ENCODE measurements around the gene AIF1L. TPM values are rescaled to one million over a fixed set of nuclear protein-coding genes. Genes with fewer than 3 reads are reported as not detected.

The AIF1L gene
- polyA plus RNA-seq, 3 donors, result not detected

DNA sequence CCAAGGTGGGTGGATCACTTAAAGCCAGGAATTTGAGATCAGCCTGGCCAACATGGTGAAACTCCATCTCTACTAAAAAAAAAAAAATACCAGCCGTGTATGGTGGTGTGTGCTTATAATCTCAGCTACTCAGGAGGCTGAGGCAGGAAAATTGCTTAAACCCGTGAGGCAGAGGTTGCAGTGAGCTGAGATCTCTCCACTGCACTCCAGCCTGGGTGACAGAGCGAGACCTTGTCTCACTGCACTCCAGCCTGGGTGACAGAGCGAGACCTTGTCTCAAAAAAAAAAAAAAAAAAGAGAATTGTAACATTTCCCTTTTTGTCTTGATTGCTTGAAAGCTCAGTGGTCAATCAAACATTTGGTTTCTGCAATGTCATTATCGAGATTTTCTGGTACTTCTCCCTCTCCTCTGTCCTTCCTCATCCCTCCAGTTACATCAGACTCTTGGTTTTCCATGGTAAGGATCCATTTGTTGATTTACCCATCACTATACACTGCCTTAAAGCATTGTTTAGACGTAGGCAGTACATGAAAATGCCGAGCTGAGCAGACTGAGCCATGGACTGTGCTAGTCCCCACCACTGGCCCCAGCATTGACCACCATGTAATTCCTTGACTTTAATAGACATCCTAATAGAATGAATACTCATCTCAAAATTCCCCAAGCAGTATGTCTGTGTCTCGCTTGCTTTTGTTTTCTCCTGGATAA lies 11.5 kb upstream of the AIF1L start:
- no peak overlapping the region for H3K4me3 Mint-ChIP-seq
- no peaks in the 10 kb centered on the region for H3K36me3 Mint-ChIP-seq
- no peak overlapping the region for H3K27ac Mint-ChIP-seq
- H3K9me3 Mint-ChIP-seq, result no peaks in the 10 kb centered on the region
- Histone ChIP-seq H3K4me1 (ENCODE audit: control insufficient read depth in 1 of 2, insufficient read depth in 2 of 2, low read length in 2 of 2) (no peaks in the 10 kb centered on the region), H3K4me3 (replicated peaks in 1 of 3; ENCODE audit: low read depth in 2 of 3, low read length in 3 of 3) (no peak overlapping the region), H3K27ac (ENCODE audit: low read depth in 1 of 2, low read length in 2 of 2) (no peak overlapping the region), H4K20me1 (ENCODE audit: insufficient read depth, low read length) (no peaks in the 10 kb centered on the region), H3K9ac (ENCODE audit: insufficient read depth, low read length, poor library complexity, severe bottlenecking) (no peak overlapping the region), H3K27me3 (ENCODE audit: control insufficient read depth in 2 of 2, insufficient read depth in 2 of 2, low read length in 2 of 2) (no peaks in the 10 kb centered on the region), H3K79me2 (ENCODE audit: insufficient read depth, low read length) (no peaks in the 10 kb centered on the region), H3K9me3 (replicated peaks in 1 of 2; ENCODE audit: control insufficient read depth in 1 of 2, insufficient read depth in 1 of 2, low read length in 2 of 2) (no peaks in the 10 kb centered on the region), H3K4me2 (replicated peaks; ENCODE audit: extremely low read depth, low read length, poor library complexity, severe bottlenecking) (no peak overlapping the region), H2AFZ (ENCODE audit: insufficient read depth, low read depth, low read length, poor library complexity, severe bottlenecking) (no peak overlapping the region), H3K36me3 (replicated peaks in 1 of 2; ENCODE audit: control insufficient read depth in 1 of 2, insufficient read depth in 2 of 2, low read length in 2 of 2) (no peaks in the 10 kb centered on the region)
- peaks cover 4% of the 10 kb centered on the region for H3K4me1 Mint-ChIP-seq
- 82% methylated on average over 2 of the region's 8 CpGs for WGBS (ENCODE audit: insufficient coverage)
- intact Hi-C loops (cut with micrococcal nuclease), result no loop called here
- TF ChIP-seq, protein P1, sequence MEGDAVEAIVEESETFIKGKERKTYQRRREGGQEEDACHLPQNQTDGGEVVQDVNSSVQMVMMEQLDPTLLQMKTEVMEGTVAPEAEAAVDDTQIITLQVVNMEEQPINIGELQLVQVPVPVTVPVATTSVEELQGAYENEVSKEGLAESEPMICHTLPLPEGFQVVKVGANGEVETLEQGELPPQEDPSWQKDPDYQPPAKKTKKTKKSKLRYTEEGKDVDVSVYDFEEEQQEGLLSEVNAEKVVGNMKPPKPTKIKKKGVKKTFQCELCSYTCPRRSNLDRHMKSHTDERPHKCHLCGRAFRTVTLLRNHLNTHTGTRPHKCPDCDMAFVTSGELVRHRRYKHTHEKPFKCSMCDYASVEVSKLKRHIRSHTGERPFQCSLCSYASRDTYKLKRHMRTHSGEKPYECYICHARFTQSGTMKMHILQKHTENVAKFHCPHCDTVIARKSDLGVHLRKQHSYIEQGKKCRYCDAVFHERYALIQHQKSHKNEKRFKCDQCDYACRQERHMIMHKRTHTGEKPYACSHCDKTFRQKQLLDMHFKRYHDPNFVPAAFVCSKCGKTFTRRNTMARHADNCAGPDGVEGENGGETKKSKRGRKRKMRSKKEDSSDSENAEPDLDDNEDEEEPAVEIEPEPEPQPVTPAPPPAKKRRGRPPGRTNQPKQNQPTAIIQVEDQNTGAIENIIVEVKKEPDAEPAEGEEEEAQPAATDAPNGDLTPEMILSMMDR (IDR thresholded peaks at IDR 0.05), result no peak
- DNase-seq, result no peak
- H3K27me3 Mint-ChIP-seq (ENCODE audit: low read depth in 3 of 3), result peaks cover 0 to 3% (median 0%) of the 10 kb centered on the region in 3 donors

DNA sequence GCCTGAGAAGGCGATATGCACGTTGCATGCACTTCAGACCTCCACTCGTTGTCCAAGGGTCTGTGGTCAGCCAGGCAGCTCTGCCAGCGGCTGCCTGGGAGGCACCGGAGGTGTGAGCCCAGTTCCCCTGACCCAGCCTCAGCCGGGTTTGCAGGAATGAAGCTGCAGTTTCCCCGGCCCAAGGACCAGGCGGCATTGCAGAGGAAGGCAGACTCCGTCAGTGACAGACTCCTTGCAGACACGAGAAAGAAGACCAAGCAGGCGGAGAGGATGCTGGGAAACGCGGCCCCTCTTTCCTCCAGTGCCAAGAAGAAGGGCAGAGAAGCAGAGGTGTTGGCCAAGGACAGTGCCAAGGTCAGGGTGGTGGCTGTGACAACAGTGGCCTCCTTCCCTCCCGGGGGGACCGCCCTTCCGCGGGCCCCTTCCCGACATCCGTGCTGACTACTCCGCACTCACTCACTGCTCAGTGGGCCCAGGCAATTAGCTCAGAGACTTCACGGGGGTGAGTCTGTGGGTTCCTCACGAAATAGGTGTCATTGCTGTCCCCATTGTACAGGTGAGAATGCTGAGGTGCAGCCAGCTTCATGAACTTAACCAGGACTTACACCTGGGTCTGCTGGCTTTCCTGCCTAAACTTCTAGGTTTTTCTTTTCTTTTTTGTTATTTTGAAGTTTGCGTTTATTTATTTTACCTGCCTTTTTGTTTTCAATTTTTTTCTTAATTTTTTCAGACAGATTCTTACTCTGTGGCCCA lies 10.8 kb upstream of the AIF1L start:
- Histone ChIP-seq H3K79me2 (ENCODE audit: insufficient read depth, low read length) (no peaks in the 10 kb centered on the region), H2AFZ (ENCODE audit: insufficient read depth, low read depth, low read length, poor library complexity, severe bottlenecking) (no peak overlapping the region), H3K4me1 (ENCODE audit: control insufficient read depth in 1 of 2, insufficient read depth in 2 of 2, low read length in 2 of 2) (no peaks in the 10 kb centered on the region), H3K4me3 (replicated peaks in 1 of 3; ENCODE audit: low read depth in 2 of 3, low read length in 3 of 3) (no peak overlapping the region), H3K27ac (ENCODE audit: low read depth in 1 of 2, low read length in 2 of 2) (no peak overlapping the region), H3K36me3 (replicated peaks in 1 of 2; ENCODE audit: control insufficient read depth in 1 of 2, insufficient read depth in 2 of 2, low read length in 2 of 2) (no peaks in the 10 kb centered on the region), H3K4me2 (replicated peaks; ENCODE audit: extremely low read depth, low read length, poor library complexity, severe bottlenecking) (no peak overlapping the region), H3K9me3 (replicated peaks in 1 of 2; ENCODE audit: control insufficient read depth in 1 of 2, insufficient read depth in 1 of 2, low read length in 2 of 2) (no peaks in the 10 kb centered on the region), H4K20me1 (ENCODE audit: insufficient read depth, low read length) (no peaks in the 10 kb centered on the region), H3K27me3 (ENCODE audit: control insufficient read depth in 2 of 2, insufficient read depth in 2 of 2, low read length in 2 of 2) (no peaks in the 10 kb centered on the region), H3K9ac (ENCODE audit: insufficient read depth, low read length, poor library complexity, severe bottlenecking) (no peak overlapping the region)
- DNase-seq, result no peak
- no peaks in the 10 kb centered on the region for H3K36me3 Mint-ChIP-seq
- no peaks in the 10 kb centered on the region for H3K9me3 Mint-ChIP-seq
- intact Hi-C loops (cut with micrococcal nuclease), result no loop called here
- peak overlapping the region in 1 of 7 donors; percentile 16 for H3K27ac Mint-ChIP-seq
- H3K4me3 Mint-ChIP-seq, result no peak overlapping the region
- 93% methylated on average over 21 of the region's 23 CpGs for WGBS (ENCODE audit: insufficient coverage)
- H3K4me1 Mint-ChIP-seq, result peaks cover 4% of the 10 kb centered on the region
- peaks cover 0 to 4% (median 0%) of the 10 kb centered on the region in 3 donors for H3K27me3 Mint-ChIP-seq (ENCODE audit: low read depth in 3 of 3)
- TF ChIP-seq, protein P1 (IDR thresholded peaks at IDR 0.05), result no peak
